Measurements from ENCODE around the gene POLR3A.

POLR3A gene

GRCh38 chr10:77940225-77940624 is 89.1 kb downstream of the POLR3A start:
- DNase-seq: no peak

DNA sequence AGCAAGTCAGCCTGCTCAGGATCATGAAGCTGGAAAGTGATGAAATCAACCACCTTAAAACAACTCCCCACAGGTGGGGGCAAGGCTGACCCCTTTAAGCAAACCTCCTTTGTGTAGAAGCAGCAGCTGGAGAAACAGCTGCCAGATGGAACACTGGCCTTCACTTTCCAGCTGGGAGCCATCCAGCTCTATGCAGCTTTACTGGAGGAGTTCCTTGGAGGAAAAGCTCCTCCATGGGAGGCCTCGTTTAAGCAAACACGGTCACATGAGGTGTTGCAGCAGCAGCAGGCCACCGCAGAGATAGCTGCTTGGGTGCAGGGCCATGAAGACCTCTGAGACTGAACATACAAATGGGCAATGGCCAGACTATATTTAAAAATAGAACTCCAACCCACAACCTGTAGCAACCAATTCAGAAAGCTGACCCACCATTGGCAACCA is 89.7 kb downstream of the POLR3A start:
- no peak for DNase-seq

DNA sequence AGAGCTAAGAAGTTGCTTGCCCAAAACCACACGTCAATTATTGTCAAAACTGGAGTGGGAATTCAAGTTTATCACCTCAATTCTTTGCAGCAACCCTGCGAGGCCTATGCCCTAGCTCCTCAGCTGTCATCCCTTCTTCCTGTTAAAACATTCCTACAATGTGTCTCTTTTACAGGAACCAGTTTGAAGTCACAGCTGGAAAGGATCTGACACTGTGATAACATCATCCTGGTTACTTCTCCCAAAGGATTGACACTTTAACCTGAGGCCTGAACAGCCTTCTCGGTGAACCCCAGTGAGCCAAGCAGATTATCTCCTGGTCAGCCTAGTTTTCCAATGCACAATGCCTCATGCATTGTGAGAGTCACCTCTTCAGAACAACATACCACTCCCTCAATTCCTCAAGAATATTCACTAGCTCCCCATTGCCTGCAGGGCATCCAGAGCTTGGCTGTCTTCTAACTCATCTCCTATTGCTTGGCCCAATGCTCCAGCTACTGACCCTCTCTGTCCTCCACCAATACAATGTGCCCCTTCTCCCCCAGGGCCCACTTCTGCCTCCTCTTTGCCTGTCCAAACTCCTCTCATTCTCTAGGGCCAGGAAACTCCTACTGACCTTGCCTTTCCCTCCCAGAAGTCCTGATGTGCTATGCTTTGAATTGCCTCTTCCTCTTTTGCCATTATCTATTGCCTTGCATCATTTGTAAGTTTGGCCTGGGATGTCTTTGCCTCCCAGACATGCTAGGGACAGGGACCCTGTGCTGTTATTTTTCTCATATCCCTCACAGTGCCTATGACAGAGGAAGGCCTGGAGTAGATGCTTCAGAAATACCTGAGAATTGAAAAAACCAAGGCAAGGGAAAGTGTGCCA is 92.4 kb downstream of the POLR3A start:
- no peak for DNase-seq

- DNase-seq: no peak
Measured at GRCh38 chr10:77932016-77932715, 97.1 kb downstream of the POLR3A start.

GRCh38 chr10:77927402-77928246 is 101.7 kb downstream of the POLR3A start:
- DNase-seq: no peak

DNA sequence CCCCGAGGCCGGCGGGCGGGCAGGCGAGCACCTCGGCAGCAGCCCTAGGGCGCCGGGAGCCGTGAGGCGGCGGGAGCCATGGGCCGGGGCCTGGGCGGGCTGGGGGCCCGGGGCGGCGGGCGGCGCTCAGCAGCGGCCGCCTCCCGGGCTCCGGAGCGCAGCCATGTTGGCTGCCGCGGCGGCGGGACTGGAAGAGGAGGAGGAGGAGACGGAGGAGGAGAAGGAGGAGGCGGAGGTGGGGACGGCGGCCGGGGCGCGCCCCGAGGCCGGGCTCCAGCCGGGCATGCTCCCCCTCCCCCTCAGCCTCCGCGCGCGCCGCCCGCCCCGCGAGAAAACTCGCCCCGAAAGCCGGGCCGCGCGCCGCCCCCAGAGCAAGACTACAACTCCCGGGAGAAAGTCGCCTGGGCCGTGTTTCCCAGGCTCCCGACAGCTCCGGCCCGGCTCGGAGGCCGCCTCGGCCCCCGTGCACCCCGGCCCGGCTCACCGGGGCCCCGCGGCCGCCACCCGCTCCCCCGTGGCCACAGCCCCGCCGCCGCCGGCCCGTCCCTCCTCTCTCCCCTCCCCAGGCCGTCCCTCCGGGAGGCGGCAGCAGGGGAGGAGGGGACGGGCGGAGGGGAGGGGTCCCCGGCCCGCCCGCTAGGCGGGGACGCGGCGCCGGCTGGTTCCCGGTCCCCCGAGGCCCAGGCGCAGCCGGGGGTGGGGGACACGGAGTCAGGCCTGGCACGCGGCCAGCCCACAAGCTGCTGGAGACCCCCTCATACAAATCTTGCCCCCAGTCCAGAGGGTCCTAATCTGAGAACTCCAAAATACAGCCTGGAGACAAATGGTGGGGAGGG is 102.5 kb downstream of the POLR3A start, which contains the start of gene DLG5:
Gene DLG5 (minus strand): TSS at position 190 of the 836 bp plus-strand sequence. CDS start 235 bp downstream, outside the sequence.
- no peak for DNase-seq

DNA sequence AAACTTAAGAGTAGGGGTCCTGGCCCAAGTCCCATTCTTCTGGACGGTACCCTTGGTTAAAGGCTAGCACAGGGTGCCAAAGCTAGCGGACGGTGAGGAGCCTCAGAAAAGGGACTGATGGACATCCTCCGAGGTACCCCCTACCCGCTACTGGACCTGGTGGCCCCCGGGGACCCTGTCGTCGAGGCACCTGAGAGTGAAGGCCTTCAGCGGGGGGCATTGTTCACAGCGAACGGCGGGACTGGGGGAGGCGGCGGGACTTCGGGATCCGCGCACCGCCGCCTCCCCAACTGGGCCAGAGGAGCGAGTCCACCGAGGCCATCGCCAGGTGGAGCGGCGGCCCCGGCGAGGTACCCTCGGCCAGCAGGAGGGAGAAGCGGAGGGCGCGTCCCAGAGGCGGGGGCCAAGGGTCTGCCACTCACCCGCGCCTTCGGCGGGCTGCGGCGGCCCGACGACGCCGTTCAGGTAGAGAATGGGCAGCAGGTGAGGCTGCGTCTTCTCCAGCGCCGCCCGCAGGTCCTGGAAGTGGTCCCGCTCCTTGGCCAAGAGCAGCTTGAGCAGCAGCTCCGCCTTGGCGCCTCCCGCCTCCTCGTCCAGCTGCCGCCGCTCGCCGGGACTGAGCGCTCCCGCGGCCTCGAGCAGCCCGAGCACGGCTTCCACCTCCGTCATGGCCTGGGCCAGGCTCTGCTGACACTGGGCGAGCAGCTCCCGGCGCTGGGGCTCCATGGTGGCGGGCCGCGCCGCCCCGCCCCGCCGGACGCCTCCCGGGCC is 103.3 kb downstream of the POLR3A start:
- no peak for DNase-seq

GRCh38 chr10:77925410-77925794 is 103.9 kb downstream of the POLR3A start:
- no peak for DNase-seq

GRCh38 chr10:77922566-77923179 is 106.6 kb downstream of the POLR3A start:
- DNase-seq: no peak

DNA sequence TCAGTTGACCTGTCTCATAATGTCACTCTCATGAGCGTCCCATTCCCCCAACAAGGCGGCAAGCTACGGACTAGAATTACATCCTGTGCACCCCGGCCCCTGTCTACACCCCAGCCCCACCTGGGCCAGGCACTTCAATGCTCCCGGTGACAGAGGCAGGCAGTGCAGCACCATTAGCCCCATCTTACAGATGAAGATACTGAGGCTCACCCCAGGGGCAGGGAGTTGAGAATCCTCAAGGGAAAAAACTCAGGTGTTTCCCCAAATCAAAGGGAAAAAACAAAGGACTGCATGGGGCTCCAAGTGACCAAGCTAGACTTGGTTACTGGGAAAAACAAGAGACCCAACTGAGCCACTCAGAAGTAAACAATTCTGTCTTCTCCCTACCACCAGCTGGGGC is 107.3 kb downstream of the POLR3A start:
- no peak for DNase-seq

DNA sequence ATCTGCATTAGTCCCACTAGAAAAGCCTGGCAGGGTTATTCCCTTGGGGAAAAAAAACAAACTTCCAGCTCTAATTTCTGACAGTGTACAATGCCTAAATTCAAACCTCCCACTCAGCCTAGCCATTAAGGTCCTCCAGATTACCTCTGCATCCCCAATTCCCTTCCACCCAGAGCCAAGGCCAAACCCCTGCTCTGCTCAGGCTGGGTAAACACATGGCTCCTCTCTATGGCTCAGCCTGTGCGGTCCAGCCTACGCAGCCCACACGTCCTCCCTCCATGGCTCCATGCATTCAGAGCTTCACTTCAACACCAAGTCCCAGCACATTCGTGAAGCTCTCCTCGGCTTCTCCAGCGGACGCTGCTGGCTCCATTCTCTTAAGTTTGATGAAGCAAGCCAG is 107.9 kb downstream of the POLR3A start:
- no peak for DNase-seq

GRCh38 chr10:77920495-77920894 is 108.8 kb downstream of the POLR3A start:
- no peak for DNase-seq

DNA sequence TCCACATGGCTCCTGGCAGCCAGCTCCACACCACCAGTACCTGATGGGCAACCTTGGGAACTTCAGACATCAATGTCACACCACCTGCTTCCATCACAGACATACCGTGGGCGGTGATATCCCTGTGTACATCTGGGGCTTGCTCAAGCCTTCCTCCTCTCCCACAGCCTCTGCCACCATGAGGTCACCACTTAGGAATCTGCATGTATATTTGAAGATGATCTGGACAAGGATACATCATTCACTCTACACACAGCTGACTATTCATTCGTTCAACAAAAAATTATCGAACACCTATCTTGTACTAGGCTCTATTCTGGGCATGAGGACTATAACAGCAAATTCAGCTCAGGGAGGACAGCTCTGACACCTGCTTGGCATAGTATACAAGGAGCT is 109.6 kb downstream of the POLR3A start:
- no peak for DNase-seq

Data from MV-4-11 (cell line).